Activated CD4-positive, CD25-positive, alpha-beta regulatory T cell treated with anti-CD3 and anti-CD28 coated beads, Interleukin-2, amount 50 U/mL, for 72 hours (primary cell): Measurements from ENCODE around the gene EDC3.
A peak's percentile ranks its signal among the peaks of the same experiment; 100 is the strongest.
"Not testable (repeated sequence)": the region's sequence is repeated elsewhere in the genome, so short reads cannot be mapped to it uniquely, and the experiment has no call there.

Experiments
- DNase-seq: peaks from one replicate; pipeline ENCODE4 v3.0.0; 2021

The EDC3 gene

GRCh38 chr15:74648051-74648842 is 47.6 kb downstream of the EDC3 start:
- DNase-seq, result no peak

GRCh38 chr15:74646480-74646879 is 49.3 kb downstream of the EDC3 start:
- DNase-seq, result no peak

GRCh38 chr15:74643665-74644204 is 52.1 kb downstream of the EDC3 start:
- DNase-seq, result no peak

GRCh38 chr15:74642734-74643664 is 52.8 kb downstream of the EDC3 start:
- DNase-seq, result no peak

- no peak for DNase-seq
Measured at GRCh38 chr15:74642348-74642733, 53.5 kb downstream of the EDC3 start.

GRCh38 chr15:74641151-74641550 is 54.7 kb downstream of the EDC3 start:
- no peak for DNase-seq

- DNase-seq, result no peak
Measured at GRCh38 chr15:74636984-74637383, 58.8 kb downstream of the EDC3 start.

GRCh38 chr15:74635228-74635627 is 60.6 kb downstream of the EDC3 start:
- DNase-seq, result peak; percentile 74

GRCh38 chr15:74633781-74634180 is 62.0 kb downstream of the EDC3 start:
- no peak for DNase-seq

GRCh38 chr15:74632601-74633000 is 63.2 kb downstream of the EDC3 start:
- no peak for DNase-seq

- DNase-seq, result peak; percentile 67
Measured at GRCh38 chr15:74631935-74632560, 63.8 kb downstream of the EDC3 start.

GRCh38 chr15:74631408-74631807 is 64.4 kb downstream of the EDC3 start:
- DNase-seq, result no peak

GRCh38 chr15:74631087-74631385 is 64.8 kb downstream of the EDC3 start:
- DNase-seq, result no peak

GRCh38 chr15:74630284-74631086 is 65.3 kb downstream of the EDC3 start:
- no peak for DNase-seq

- DNase-seq, result not testable (repeated sequence)
Measured at GRCh38 chr15:74629696-74630095, 66.1 kb downstream of the EDC3 start.

- no peak for DNase-seq
Measured at GRCh38 chr15:74628949-74629348, 66.9 kb downstream of the EDC3 start.

GRCh38 chr15:74628199-74628598 is 67.6 kb downstream of the EDC3 start:
- no peak for DNase-seq

GRCh38 chr15:74627766-74628165 is 68.1 kb downstream of the EDC3 start:
- DNase-seq, result no peak

- DNase-seq, result no peak
Measured at GRCh38 chr15:74626752-74627692, 68.8 kb downstream of the EDC3 start.

- no peak for DNase-seq
Measured at GRCh38 chr15:74626336-74626735, 69.5 kb downstream of the EDC3 start.

GRCh38 chr15:74625693-74626092 is 70.1 kb downstream of the EDC3 start:
- no peak for DNase-seq
